GM23248 (cell line): Measurements from ENCODE around the gene VWF.

Experiments
- EZH2 ChIP-seq: fragments of 200-600 bp; sonication (generic); IDR thresholded peaks from 2 replicates; pipeline ENCODE4 v1.6.1; 2018; ENCODE audit warnings: antibody characterized with exemption, mild to moderate bottlenecking; ENCODE audit not compliant: insufficient read depth, poor library complexity, severe bottlenecking
- EZH2phosphoT487 ChIP-seq: fragments of 200-600 bp; sonication (generic); IDR thresholded peaks from 2 replicates; pipeline ENCODE4 v1.6.1; 2018; ENCODE audit warnings: antibody characterized with exemption, moderate library complexity, mild to moderate bottlenecking, low read depth; ENCODE audit not compliant: insufficient read depth

GRCh38 chr12:5923043-5923605 is 201.3 kb downstream of the VWF start:
- TF ChIP-seq EZH2 (no peak), EZH2phosphoT487 (no peak)
